Stimulated activated naive B cell treated with anti-CD40 and anti-IgM and Interleukin-4, amounts not matched to agents 10 μg/mL and 1 μg/mL and 100 μg/mL, for 72 hours (primary cell): ENCODE results near the gene TGM4.
"Not testable (repeated sequence)": the region's sequence is repeated elsewhere in the genome, so short reads cannot be mapped to it uniquely, and the experiment has no call there.

Experiments
- ATAC-seq, 2 donors: fragments of 150-1000 bp; cut with Tn5 transposase; replicated peaks; 2 replicates each; pipeline ENCODE4 v1.10.0; 2021; ENCODE audit warnings: moderate library complexity in 1 of 2
- DNase-seq: peaks from one replicate; pipeline ENCODE4 v3.0.0; 2021
- H3K27ac Mint-ChIP-seq: one replicate; pipeline ENCODE4 v1.8.0; 2022; ENCODE audit warnings: mild to moderate bottlenecking, mixed read lengths
- H3K27me3 Mint-ChIP-seq, 2 donors: one replicate each; pipeline ENCODE4 v1.8.0; 2022; ENCODE audit warnings: mixed read lengths in 2 of 2
- H3K36me3 Mint-ChIP-seq, 2 donors: one replicate each; pipeline ENCODE4 v1.8.0; 2022; ENCODE audit warnings: mixed read lengths in 2 of 2, mild to moderate bottlenecking in 1 of 2
- H3K4me1 Mint-ChIP-seq, 2 donors: one replicate each; pipeline ENCODE4 v1.8.0; 2022; ENCODE audit warnings: mixed read lengths in 2 of 2, mild to moderate bottlenecking in 1 of 2
- H3K4me3 Mint-ChIP-seq, 2 donors: one replicate each; pipeline ENCODE4 v1.8.0; 2022; ENCODE audit warnings: mild to moderate bottlenecking in 2 of 2, mixed read lengths in 2 of 2, moderate library complexity in 1 of 2
- H3K9me3 Mint-ChIP-seq, 2 donors: one replicate each; pipeline ENCODE4 v1.8.0; 2022; ENCODE audit warnings: mixed read lengths in 2 of 2, mild to moderate bottlenecking in 1 of 2

The TGM4 gene

GRCh38 chr3:44932986-44933944 lies 58.9 kb downstream of the TGM4 start:
- no peak overlapping the region for H3K4me3 Mint-ChIP-seq
- peaks cover 38 to 47% of the 10 kb centered on the region in 2 donors for H3K36me3 Mint-ChIP-seq
- no peak overlapping the region for H3K27ac Mint-ChIP-seq
- DNase-seq (no peak), ATAC-seq (no peak)
- no peaks in the 10 kb centered on the region for H3K4me1 Mint-ChIP-seq
- no peaks in the 10 kb centered on the region for H3K27me3 Mint-ChIP-seq
- H3K9me3 Mint-ChIP-seq, result no peaks in the 10 kb centered on the region

- Mint-ChIP-seq H3K27me3 (no peaks in the 10 kb centered on the region), H3K4me1 (no peaks in the 10 kb centered on the region)
- ATAC-seq, result no peak
These were observed 65.2 kb downstream of the TGM4 start for GRCh38 chr3:44939581-44940036.

DNA sequence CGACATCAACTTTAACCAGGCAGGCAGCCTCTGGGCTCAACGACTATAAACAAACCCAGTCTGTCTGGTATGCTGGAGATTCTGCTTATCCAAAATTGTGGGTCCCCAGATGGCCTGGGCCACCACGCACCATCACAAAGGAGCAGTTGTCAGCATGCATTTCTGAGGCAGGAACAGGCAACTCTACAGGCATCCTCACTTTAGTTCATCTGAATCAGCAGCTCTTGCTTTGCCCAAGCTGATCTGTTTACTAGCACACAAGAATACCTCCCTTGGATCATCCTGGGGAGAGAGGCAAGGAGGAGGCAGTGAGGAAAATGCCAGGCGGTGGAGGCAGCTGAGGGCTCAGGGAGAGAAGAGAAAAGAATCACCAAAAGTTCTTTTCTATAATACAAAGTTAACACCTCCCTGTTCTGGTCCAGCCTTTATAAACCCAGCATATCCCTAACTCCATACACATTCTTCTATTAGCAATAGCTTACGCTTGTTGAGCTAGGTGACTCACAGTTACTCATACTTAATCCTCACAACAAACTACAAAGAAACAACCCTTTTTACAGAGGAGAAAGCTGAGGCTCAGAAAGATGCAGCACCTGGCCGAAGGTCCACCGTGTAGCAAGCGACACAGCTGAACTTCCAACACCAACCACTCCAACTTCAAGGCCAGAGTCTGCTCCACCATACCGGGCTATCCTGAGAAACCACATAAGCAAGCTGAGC lies 68.0 kb downstream of the TGM4 start:
- no peak overlapping the region for H3K4me3 Mint-ChIP-seq
- H3K27ac Mint-ChIP-seq, result no peak overlapping the region
- no peaks in the 10 kb centered on the region for H3K4me1 Mint-ChIP-seq
- ATAC-seq, result no peak
- DNase-seq, result no peak
- peaks cover 39 to 67% of the 10 kb centered on the region in 2 donors for H3K36me3 Mint-ChIP-seq
- no peaks in the 10 kb centered on the region for H3K9me3 Mint-ChIP-seq
- H3K27me3 Mint-ChIP-seq, result no peaks in the 10 kb centered on the region

More at GRCh38 chr3:44939581-44940036, 65.2 kb downstream of the TGM4 start:
- Mint-ChIP-seq H3K9me3 (no peaks in the 10 kb centered on the region), H3K36me3 (peaks cover 39 to 60% of the 10 kb centered on the region in 2 donors), H3K4me3 (no peak overlapping the region), H3K27ac (no peak overlapping the region)
- no peak for DNase-seq

DNA sequence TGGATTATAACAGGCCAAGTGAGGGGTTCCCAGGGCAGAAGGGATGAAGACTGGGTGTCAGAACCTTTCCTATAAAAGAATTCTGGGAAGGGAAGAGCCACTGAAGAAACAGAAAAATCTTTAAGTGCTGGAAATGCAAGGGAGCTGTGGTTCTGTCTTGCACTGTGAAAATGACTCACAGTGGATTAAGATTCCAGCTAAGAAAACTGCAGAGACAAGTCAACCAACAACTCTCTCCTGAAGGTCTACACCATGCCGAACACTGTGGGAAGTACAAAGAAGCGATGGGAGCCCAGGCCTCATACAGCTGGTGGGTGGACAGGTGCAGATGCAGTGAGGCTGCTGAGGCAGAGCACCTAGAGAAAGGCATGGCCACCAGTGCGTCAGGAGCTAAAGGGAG lies 73.8 kb downstream of the TGM4 start:
- peaks cover 25 to 53% of the 10 kb centered on the region in 2 donors for H3K36me3 Mint-ChIP-seq
- no peaks in the 10 kb centered on the region for H3K9me3 Mint-ChIP-seq

DNA sequence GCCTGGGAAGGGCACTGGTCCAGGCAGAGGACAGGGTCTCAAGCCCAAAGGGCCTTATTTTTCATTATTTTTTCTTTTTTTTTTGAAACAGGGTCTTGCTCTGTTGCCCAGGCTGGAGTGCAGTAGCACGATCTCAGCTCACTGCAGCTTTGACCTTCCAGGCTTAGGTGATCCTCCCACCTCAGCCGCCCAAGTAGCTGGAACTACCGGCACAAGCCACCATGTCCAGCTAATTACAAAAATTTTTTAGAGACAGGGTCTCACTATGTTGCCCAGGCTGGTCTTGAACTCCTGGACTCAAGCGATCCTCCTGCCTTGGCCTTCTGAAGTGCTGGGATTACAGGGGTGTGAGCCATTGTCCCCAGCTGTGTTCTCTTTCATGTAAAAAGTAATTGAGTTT lies 75.4 kb downstream of the TGM4 start:
- not testable (repeated sequence) for H3K4me3 Mint-ChIP-seq, ATAC-seq, H3K27me3 Mint-ChIP-seq, H3K27ac Mint-ChIP-seq, DNase-seq, H3K9me3 Mint-ChIP-seq
- Mint-ChIP-seq H3K4me1 (peaks cover 22 to 28% of the 10 kb centered on the region in 2 donors), H3K36me3 (peaks cover 23 to 49% of the 10 kb centered on the region in 2 donors)

More for the DNA sequence above, 73.8 kb downstream of the TGM4 start:
- no peak overlapping the region for H3K4me3 Mint-ChIP-seq
- DNase-seq (no peak), ATAC-seq (no peak)
- H3K27ac Mint-ChIP-seq, result no peak overlapping the region
- peaks cover 19 to 24% of the 10 kb centered on the region in 2 donors for H3K4me1 Mint-ChIP-seq
- H3K27me3 Mint-ChIP-seq, result no peaks in the 10 kb centered on the region

DNA sequence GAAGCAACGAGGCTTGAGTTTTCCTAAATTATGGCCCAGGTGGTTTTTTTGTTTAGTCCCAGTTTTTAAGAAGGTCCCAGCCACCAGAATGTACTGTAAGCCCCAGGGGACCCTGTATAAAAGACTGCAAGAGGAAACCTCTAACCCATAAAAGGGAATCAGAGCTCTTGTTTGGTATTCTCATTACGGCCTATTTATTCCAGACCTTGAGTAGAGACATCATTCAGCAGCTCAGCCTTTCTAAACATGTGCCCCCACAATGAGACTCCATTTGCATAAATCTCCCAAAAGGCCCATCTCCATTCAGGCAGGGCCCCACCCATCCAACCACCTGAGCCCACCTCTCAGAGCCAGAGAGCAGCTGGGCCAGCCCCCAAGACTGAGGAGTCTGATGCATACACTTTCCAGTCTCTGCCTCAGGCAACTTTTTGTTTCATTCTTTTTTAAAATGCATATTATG lies 75.9 kb downstream of the TGM4 start:
- DNase-seq, result no peak
- ATAC-seq, result no peak
- Mint-ChIP-seq H3K4me3 (no peak overlapping the region), H3K27me3 (no peaks in the 10 kb centered on the region), H3K4me1 (peaks cover 25 to 33% of the 10 kb centered on the region in 2 donors), H3K9me3 (no peaks in the 10 kb centered on the region), H3K36me3 (peaks cover 22 to 43% of the 10 kb centered on the region in 2 donors), H3K27ac (no peak overlapping the region)

DNA sequence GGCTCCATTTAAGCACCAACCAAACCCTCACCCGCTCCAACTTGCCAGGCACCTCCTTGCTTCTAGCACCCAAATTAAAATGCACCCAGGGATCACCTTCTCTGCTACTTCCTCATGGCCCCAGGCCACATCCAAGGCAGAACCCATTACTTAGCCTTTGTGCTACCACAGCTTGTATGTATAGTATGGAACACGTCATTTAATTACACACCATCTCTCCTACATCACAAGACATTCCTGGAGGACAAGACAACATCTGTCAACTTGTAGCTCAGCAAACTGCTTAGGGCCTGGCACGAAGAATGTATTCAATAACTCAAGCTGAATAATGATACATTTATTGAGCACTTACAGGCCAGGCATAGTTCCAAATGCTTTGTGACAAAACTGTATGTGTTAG lies 78.3 kb downstream of the TGM4 start:
- H3K36me3 Mint-ChIP-seq, result peaks cover 26 to 40% of the 10 kb centered on the region in 2 donors
- H3K27ac Mint-ChIP-seq, result no peak overlapping the region
- H3K9me3 Mint-ChIP-seq, result no peaks in the 10 kb centered on the region
- ATAC-seq (no peak), DNase-seq (no peak)
- no peak overlapping the region for H3K4me3 Mint-ChIP-seq
- no peaks in the 10 kb centered on the region for H3K27me3 Mint-ChIP-seq
- H3K4me1 Mint-ChIP-seq, result peaks cover 42 to 53% of the 10 kb centered on the region in 2 donors

DNA sequence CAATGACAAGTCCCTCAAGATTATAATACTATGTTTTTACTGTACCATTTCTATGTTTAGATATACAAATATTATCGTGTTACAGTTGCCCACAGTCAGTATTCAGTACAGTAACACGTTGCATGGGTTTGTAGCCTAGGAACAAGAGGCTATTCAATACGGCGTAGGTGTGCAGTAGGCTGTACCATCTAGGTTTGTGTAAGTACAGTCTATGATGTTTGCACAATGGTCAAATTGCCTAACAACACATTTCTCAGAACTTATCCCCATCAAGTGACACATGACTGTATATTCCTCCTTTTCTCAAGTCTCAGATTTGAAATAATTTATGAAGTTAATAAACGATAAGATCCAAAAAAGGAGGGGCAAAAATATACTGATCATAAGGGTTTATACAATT lies 79.9 kb downstream of the TGM4 start:
- peaks cover 42 to 57% of the 10 kb centered on the region in 2 donors for H3K4me1 Mint-ChIP-seq
- no peak for ATAC-seq

GRCh38 chr3:44954962-44955361 lies 80.6 kb downstream of the TGM4 start:
- H3K27ac Mint-ChIP-seq, result peak overlapping the region; percentile 60
- no peak overlapping the region for H3K4me3 Mint-ChIP-seq
- no peaks in the 10 kb centered on the region for H3K27me3 Mint-ChIP-seq
- H3K36me3 Mint-ChIP-seq, result peaks cover 30 to 36% of the 10 kb centered on the region in 2 donors
- no peaks in the 10 kb centered on the region for H3K9me3 Mint-ChIP-seq
- ATAC-seq (peak; percentile 99), DNase-seq (no peak)
- peaks cover 42 to 57% of the 10 kb centered on the region in 2 donors for H3K4me1 Mint-ChIP-seq

More for the DNA sequence above, 79.9 kb downstream of the TGM4 start:
- Mint-ChIP-seq H3K36me3 (peaks cover 30 to 36% of the 10 kb centered on the region in 2 donors), H3K9me3 (no peaks in the 10 kb centered on the region), H3K27me3 (no peaks in the 10 kb centered on the region), H3K27ac (no peak overlapping the region), H3K4me3 (no peak overlapping the region)
- DNase-seq, result no peak

- Mint-ChIP-seq H3K4me3 (no peak overlapping the region), H3K27ac (no peak overlapping the region), H3K27me3 (no peaks in the 10 kb centered on the region), H3K36me3 (peaks cover 28 to 31% of the 10 kb centered on the region in 2 donors), H3K9me3 (no peaks in the 10 kb centered on the region), H3K4me1 (peaks cover 39 to 58% of the 10 kb centered on the region in 2 donors)
- no peak for DNase-seq
- ATAC-seq, result no peak
These were observed 81.5 kb downstream of the TGM4 start for GRCh38 chr3:44955917-44956316.

DNA sequence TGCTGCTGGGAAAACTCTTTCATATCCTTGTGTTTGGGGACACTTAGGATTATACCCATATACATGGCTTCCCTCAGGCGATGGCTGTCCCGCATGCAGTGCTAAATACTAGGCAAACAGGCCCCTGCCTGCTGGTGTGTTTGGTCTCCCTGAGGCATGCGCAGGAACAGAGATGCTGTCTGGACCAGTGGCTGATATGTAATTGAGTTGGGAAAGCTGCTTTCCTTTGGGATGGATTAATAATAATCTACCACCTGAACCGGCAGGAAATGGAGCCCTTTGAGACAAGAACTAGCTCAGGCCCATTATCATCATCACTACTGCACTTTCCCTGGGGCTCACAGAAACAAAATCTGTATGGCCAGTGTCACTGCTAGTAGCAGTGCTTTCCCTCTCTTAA lies 83.6 kb downstream of the TGM4 start:
- no peak overlapping the region for H3K27ac Mint-ChIP-seq
- ATAC-seq, result no peak
- peaks cover 16% of the 10 kb centered on the region in 2 donors for H3K36me3 Mint-ChIP-seq
- DNase-seq, result no peak
- H3K27me3 Mint-ChIP-seq, result no peaks in the 10 kb centered on the region
- no peaks in the 10 kb centered on the region for H3K9me3 Mint-ChIP-seq
- peaks cover 32 to 45% of the 10 kb centered on the region in 2 donors for H3K4me1 Mint-ChIP-seq
- H3K4me3 Mint-ChIP-seq, result no peak overlapping the region

DNA sequence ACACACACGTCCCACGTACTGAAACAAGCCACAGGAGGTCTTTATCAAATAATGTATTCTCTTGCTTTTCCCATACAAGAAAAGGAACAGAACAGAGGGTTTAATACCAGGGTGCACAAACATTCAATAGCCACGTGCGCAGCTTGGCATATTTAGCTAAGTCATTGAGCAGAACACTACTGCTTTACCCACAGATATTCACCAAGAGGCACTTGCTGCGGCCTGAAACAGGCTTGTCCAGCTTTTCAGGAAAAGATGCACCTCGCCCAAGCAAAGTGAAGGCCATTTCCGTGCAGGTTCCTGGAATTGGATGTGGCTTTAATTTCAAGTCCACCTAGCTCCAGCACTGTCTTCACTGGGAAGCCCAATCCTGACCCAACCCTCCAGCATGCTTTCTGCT lies 84.0 kb downstream of the TGM4 start:
- DNase-seq (no peak), ATAC-seq (no peak)
- Mint-ChIP-seq H3K4me1 (peaks cover 34 to 49% of the 10 kb centered on the region in 2 donors), H3K4me3 (no peak overlapping the region), H3K27ac (no peak overlapping the region), H3K27me3 (no peaks in the 10 kb centered on the region), H3K9me3 (no peaks in the 10 kb centered on the region), H3K36me3 (peaks cover 16% of the 10 kb centered on the region in 2 donors)

DNA sequence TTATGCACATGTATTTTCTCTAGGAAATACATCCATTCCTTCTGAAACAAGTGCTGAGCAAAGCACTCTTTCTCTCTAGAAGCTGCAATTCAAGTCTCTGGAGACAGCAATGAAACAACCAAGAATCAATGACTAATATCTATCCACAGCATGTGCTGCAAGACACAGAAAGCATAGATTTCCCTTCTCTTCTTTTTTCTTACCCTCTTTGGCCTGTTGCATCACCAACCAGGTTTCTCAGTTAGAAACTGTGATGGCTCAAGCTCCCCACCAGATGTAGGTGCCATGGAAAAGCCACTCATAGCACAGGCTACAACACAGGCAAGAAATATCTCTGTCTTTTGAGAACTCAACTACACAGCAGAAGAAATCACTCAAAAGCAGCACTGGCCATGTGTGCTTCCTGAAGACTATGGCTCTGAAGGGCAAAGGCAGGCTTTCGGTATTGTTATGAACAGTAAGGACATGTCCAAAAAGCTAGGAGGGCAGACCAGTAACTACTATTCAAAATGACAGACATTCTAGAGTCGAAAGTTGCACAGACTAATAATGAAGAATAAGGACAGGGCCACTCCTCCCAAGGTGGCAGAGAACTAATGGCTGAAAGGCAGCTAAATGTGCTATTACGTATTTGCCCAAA lies 86.1 kb downstream of the TGM4 start:
- Mint-ChIP-seq H3K36me3 (peaks cover 19 to 21% of the 10 kb centered on the region in 2 donors), H3K9me3 (no peaks in the 10 kb centered on the region), H3K27ac (no peak overlapping the region), H3K27me3 (no peaks in the 10 kb centered on the region), H3K4me3 (no peak overlapping the region), H3K4me1 (peaks cover 39 to 57% of the 10 kb centered on the region in 2 donors)
- ATAC-seq (peak in 1 of 2 donors; percentile 58), DNase-seq (no peak)

DNA sequence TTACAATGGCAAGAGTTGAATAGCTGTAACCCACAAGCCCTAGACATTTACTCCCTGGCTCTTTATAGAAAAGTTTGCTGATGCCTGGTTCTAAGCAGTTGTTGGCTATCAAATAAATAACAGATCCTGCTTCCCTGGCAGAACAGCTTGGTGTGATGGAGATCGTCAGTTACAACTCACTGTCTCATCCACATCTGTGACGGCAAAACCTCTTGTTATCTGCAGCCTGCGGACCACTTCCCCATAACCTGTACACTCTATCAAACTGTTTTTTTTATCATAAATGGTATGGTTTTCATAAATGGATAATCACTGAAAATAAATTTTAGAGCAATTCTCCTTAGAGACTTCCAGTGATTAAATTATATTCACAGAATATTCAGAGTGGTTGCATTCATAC lies 87.5 kb downstream of the TGM4 start:
- H3K36me3 Mint-ChIP-seq, result peaks cover 16 to 17% of the 10 kb centered on the region in 2 donors
- H3K27ac Mint-ChIP-seq, result no peak overlapping the region
- no peak for ATAC-seq
- H3K9me3 Mint-ChIP-seq, result no peaks in the 10 kb centered on the region
- H3K4me1 Mint-ChIP-seq, result peaks cover 33 to 53% of the 10 kb centered on the region in 2 donors
- H3K4me3 Mint-ChIP-seq, result no peak overlapping the region
- no peaks in the 10 kb centered on the region for H3K27me3 Mint-ChIP-seq
- no peak for DNase-seq
